ENCODE results near the gene ZNRF1. TPM values are rescaled to one million over a fixed set of nuclear protein-coding genes. Genes with fewer than 3 reads are reported as not detected.

The ZNRF1 gene
- total RNA-seq, 1 donor from 2014 or later = 2.8 TPM

GRCh38 chr16:74991593-74992403 is 7.0 kb upstream of the ZNRF1 start:
- no peaks in the 10 kb centered on the region for H3K4me1 Mint-ChIP-seq
- H3K27me3 Mint-ChIP-seq = peaks cover 18% of the 10 kb centered on the region
- no peaks in the 10 kb centered on the region for H3K9me3 Mint-ChIP-seq
- DNase-seq = no peak
- TF ChIP-seq CTCF (IDR thresholded peaks at IDR 0.05) = no peak
- intact Hi-C loops (cut with micrococcal nuclease) = loop anchor here (10.0 kb wide), 1 partner anchor 473 kb away; the partner anchor contains the start of gene TMEM170A
- ATAC-seq (ENCODE audit: low read depth) = no peak
- CTCF ChIA-PET = no interaction called here
- POLR2A ChIA-PET = interaction anchor here (1.1 kb wide), 1 partner anchor 34 kb away, joined by 4 read pairs; no protein-coding TSS in a partner anchor
- H3K36me3 Mint-ChIP-seq (ENCODE audit: low read depth) = no peaks in the 10 kb centered on the region
- H3K27ac Mint-ChIP-seq = no peak overlapping the region
- no peak overlapping the region for H3K4me3 Mint-ChIP-seq

GRCh38 chr16:74995986-74996385 is 2.8 kb upstream of the ZNRF1 start:
- Mint-ChIP-seq H3K9me3 (no peaks in the 10 kb centered on the region), H3K36me3 (ENCODE audit: low read depth) (no peaks in the 10 kb centered on the region), H3K4me3 (no peak overlapping the region), H3K27ac (no peak overlapping the region), H3K4me1 (peaks cover 18% of the 10 kb centered on the region), H3K27me3 (peaks cover 29% of the 10 kb centered on the region)
- no peak for ATAC-seq (ENCODE audit: low read depth)
- POLR2A ChIA-PET = no interaction called here
- DNase-seq = no peak
- CTCF ChIA-PET = interaction anchor here (0.8 to 1.4 kb wide), 2 partner anchors 116 to 203 kb away, joined by 3 to 7 read pairs; no protein-coding TSS in a partner anchor
- TF ChIP-seq CTCF (IDR thresholded peaks at IDR 0.05) = no peak
- intact Hi-C loops (cut with micrococcal nuclease) = loop anchor here (10.0 kb wide), 1 partner anchor 469 kb away; the partner anchor contains the start of gene TMEM170A

GRCh38 chr16:74997042-74997491 is 1.8 kb upstream of the ZNRF1 start:
- ATAC-seq (ENCODE audit: low read depth) (no peak), DNase-seq (no peak)
- Mint-ChIP-seq H3K27me3 (peaks cover 30% of the 10 kb centered on the region), H3K4me3 (no peak overlapping the region), H3K9me3 (no peaks in the 10 kb centered on the region), H3K4me1 (peaks cover 18% of the 10 kb centered on the region), H3K36me3 (ENCODE audit: low read depth) (no peaks in the 10 kb centered on the region), H3K27ac (no peak overlapping the region)
- intact Hi-C loops (cut with micrococcal nuclease) = loop anchor here (10.0 kb wide), 1 partner anchor 468 kb away; the partner anchor contains the start of gene TMEM170A
- TF ChIP-seq CTCF (IDR thresholded peaks at IDR 0.05) = no peak
- ChIA-PET CTCF (interaction anchor here (0.6 to 3.2 kb wide), 3 partner anchors 61 to 115 kb away, joined by 3 to 81 read pairs (median 7); no protein-coding TSS in a partner anchor), POLR2A (interaction anchor here (0.9 kb wide), 1 partner anchor 114 kb away, joined by 3 read pairs; no protein-coding TSS in a partner anchor)

- CTCF ChIA-PET = interaction anchor here (1.2 to 3.2 kb wide), 8 partner anchors 9 to 114 kb away, joined by 3 to 81 read pairs (median 8); partner anchors contain the start of gene WDR59
- Mint-ChIP-seq H3K4me1 (peaks cover 18% of the 10 kb centered on the region), H3K27me3 (peaks cover 34% of the 10 kb centered on the region), H3K9me3 (no peaks in the 10 kb centered on the region), H3K27ac (no peak overlapping the region), H3K36me3 (ENCODE audit: low read depth) (no peaks in the 10 kb centered on the region), H3K4me3 (peak overlapping the region; percentile 78)
- intact Hi-C loops (cut with micrococcal nuclease) = loop anchor here (2.0 to 10.0 kb wide), 3 partner anchors 76 to 466 kb away; partner anchors contain the start of gene TMEM170A
- peak; percentile 26 for ATAC-seq (ENCODE audit: low read depth)
- POLR2A ChIA-PET = interaction anchor here (0.6 to 2.6 kb wide), 4 partner anchors 12 to 111 kb away, joined by 3 to 25 read pairs (median 4); partner anchors contain the start of gene WDR59
- DNase-seq = peak; percentile 45
- TF ChIP-seq CTCF (IDR thresholded peaks at IDR 0.05) = no peak
Observed at GRCh38 chr16:74999219-74999608, 390 bp downstream of the ZNRF1 start.

Data from activated B cell treated with CpG ODN at 0.5 μM for 24 hours (primary cell).